ENCODE results near the gene GPR150. TPM values are rescaled to one million over a fixed set of nuclear protein-coding genes. Genes with fewer than 3 reads are reported as not detected.

Gene GPR150
- total RNA-seq, 2 experiments from 2014 or later = not detected

DNA sequence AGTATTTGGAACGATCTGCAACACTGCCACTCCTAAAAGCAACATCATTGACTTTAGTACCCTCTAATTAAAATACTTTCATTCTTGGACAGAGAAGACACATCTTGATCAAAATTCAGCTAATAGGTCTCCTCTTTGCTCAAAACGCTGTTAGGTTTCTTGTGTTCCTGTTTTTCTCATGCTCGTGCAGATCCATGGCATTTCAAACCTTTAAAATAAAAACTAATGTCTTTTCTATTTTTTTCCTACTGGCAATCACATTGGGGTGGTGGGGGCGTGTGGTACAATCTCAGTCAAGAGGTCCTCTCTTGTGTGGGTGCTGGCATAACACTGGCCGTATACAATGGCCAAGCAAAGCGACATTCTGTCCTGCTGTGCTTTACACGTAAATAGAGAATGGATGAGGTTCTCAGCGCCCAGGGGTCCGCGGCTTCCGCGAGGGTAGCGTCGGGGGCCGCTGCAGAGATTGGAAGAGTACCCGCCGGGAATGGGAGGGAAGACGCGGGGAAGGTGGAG, 315 bp upstream of the GPR150 start:
- Histone ChIP-seq H3K4me2 (ENCODE audit: low read length) (peak overlapping the region; percentile 29; the same call in 1 of the 2 replicates), H3K9me3 (ENCODE audit: low read length) (no peaks in the 10 kb centered on the region), H3K4me3 (ENCODE audit: low read depth, low read length, poor library complexity, severe bottlenecking) (no peak overlapping the region), H3K27ac (ENCODE audit: low read depth, low read length, poor library complexity, severe bottlenecking) (no peak overlapping the region), H3K36me3 (ENCODE audit: insufficient read depth, low read length) (no peaks in the 10 kb centered on the region), H4K20me1 (ENCODE audit: insufficient read depth, low read length) (no peaks in the 10 kb centered on the region), H3K79me2 (ENCODE audit: insufficient read depth, low read depth, low read length) (no peaks in the 10 kb centered on the region), H3K4me1 (ENCODE audit: insufficient read depth, low read length, poor library complexity, severe bottlenecking) (no peaks in the 10 kb centered on the region), H2AFZ (ENCODE audit: low read length) (no peak overlapping the region), H3K9me2 (ENCODE audit: insufficient read depth, low read length) (no peaks in the 10 kb centered on the region)
- no peak for DNase-seq (ENCODE audit: low spot score)
- intact Hi-C loops (cut with micrococcal nuclease; ENCODE audit: unreplicated experiment) = no loop called here
- no peak for TF ChIP-seq EZH2phosphoT487 (IDR thresholded peaks at IDR 0.05; ENCODE audit: borderline replicate concordance, low read depth, low read length)
- TF ChIP-seq, protein P1, sequence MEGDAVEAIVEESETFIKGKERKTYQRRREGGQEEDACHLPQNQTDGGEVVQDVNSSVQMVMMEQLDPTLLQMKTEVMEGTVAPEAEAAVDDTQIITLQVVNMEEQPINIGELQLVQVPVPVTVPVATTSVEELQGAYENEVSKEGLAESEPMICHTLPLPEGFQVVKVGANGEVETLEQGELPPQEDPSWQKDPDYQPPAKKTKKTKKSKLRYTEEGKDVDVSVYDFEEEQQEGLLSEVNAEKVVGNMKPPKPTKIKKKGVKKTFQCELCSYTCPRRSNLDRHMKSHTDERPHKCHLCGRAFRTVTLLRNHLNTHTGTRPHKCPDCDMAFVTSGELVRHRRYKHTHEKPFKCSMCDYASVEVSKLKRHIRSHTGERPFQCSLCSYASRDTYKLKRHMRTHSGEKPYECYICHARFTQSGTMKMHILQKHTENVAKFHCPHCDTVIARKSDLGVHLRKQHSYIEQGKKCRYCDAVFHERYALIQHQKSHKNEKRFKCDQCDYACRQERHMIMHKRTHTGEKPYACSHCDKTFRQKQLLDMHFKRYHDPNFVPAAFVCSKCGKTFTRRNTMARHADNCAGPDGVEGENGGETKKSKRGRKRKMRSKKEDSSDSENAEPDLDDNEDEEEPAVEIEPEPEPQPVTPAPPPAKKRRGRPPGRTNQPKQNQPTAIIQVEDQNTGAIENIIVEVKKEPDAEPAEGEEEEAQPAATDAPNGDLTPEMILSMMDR (conservative IDR thresholded peaks at IDR 0.05; ENCODE audit: low read length) = no peak
- ChIA-PET CTCF (ENCODE audit: unreplicated experiment) (no interaction called here), POLR2A (interaction anchor here (0.6 kb wide), 1 partner anchor 56 kb away, joined by 3 read pairs; no protein-coding TSS in a partner anchor)
- no TSS peak for BruUV-seq (replicated peaks)

DNA sequence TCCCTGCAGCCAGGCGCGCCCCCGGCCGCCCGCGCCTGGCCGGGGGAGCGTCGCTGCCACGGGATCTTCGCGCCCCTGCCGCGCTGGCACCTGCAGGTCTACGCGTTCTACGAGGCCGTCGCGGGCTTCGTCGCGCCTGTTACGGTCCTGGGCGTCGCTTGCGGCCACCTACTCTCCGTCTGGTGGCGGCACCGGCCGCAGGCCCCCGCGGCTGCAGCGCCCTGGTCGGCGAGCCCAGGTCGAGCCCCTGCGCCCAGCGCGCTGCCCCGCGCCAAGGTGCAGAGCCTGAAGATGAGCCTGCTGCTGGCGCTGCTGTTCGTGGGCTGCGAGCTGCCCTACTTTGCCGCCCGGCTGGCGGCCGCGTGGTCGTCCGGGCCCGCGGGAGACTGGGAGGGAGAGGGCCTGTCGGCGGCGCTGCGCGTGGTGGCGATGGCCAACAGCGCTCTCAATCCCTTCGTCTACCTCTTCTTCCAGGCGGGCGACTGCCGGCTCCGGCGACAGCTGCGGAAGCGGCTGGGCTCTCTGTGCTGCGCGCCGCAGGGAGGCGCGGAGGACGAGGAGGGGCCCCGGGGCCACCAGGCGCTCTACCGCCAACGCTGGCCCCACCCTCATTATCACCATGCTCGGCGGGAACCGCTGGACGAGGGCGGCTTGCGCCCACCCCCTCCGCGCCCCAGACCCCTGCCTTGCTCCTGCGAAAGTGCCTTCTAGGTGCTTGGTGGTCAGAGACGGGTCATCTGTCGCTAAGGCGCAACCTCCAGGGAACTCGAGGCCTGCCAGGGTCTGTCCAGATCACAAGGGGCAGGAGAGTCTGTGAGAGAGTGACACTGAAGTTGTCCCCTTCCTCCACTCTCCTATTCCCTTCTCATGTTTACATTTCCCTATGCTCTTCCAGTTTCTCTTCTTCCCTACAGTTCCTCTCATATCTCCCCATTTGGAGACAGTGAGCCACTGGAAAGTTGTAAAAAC, 1.3 kb downstream of the GPR150 start:
- no peak for DNase-seq (ENCODE audit: low spot score)
- intact Hi-C loops (cut with micrococcal nuclease; ENCODE audit: unreplicated experiment) = no loop called here
- ChIA-PET CTCF (ENCODE audit: unreplicated experiment) (no interaction called here), POLR2A (interaction anchor here (1.3 kb wide), 1 partner anchor 10 kb away, joined by 5 read pairs; no protein-coding TSS in a partner anchor)
- H3K4me2 ChIP-seq (ENCODE audit: low read length) = peak overlapping the region; percentile 26; the same call in 1 of the 2 replicates
- H3K9me3 ChIP-seq (ENCODE audit: low read length) = no peaks in the 10 kb centered on the region
- no peaks in the 10 kb centered on the region for H3K79me2 ChIP-seq (ENCODE audit: insufficient read depth, low read depth, low read length)
- no peaks in the 10 kb centered on the region for H4K20me1 ChIP-seq (ENCODE audit: insufficient read depth, low read length)
- TF ChIP-seq EZH2phosphoT487 (IDR thresholded peaks at IDR 0.05; ENCODE audit: borderline replicate concordance, low read depth, low read length) = no peak
- no peaks in the 10 kb centered on the region for H3K4me1 ChIP-seq (ENCODE audit: insufficient read depth, low read length, poor library complexity, severe bottlenecking)
- no peaks in the 10 kb centered on the region for H3K9me2 ChIP-seq (ENCODE audit: insufficient read depth, low read length)
- no peaks in the 10 kb centered on the region for H3K36me3 ChIP-seq (ENCODE audit: insufficient read depth, low read length)
- no peak overlapping the region for H3K4me3 ChIP-seq (ENCODE audit: low read depth, low read length, poor library complexity, severe bottlenecking)
- H2AFZ ChIP-seq (ENCODE audit: low read length) = no peak overlapping the region
- no TSS peak for BruUV-seq (replicated peaks)
- H3K27ac ChIP-seq (ENCODE audit: low read depth, low read length, poor library complexity, severe bottlenecking) = no peak overlapping the region

- Histone ChIP-seq H3K4me1 (ENCODE audit: insufficient read depth, low read length, poor library complexity, severe bottlenecking) (no peaks in the 10 kb centered on the region), H2AFZ (ENCODE audit: low read length) (no peak overlapping the region), H3K79me2 (ENCODE audit: insufficient read depth, low read depth, low read length) (no peaks in the 10 kb centered on the region), H3K4me2 (ENCODE audit: low read length) (no peak overlapping the region), H3K36me3 (ENCODE audit: insufficient read depth, low read length) (no peaks in the 10 kb centered on the region), H3K9me2 (ENCODE audit: insufficient read depth, low read length) (no peaks in the 10 kb centered on the region), H3K4me3 (ENCODE audit: low read depth, low read length, poor library complexity, severe bottlenecking) (no peak overlapping the region), H4K20me1 (ENCODE audit: insufficient read depth, low read length) (no peaks in the 10 kb centered on the region), H3K9me3 (ENCODE audit: low read length) (no peaks in the 10 kb centered on the region), H3K27ac (ENCODE audit: low read depth, low read length, poor library complexity, severe bottlenecking) (no peak overlapping the region)
- intact Hi-C loops (cut with micrococcal nuclease; ENCODE audit: unreplicated experiment) = no loop called here
- POLR2A ChIA-PET = interaction anchor here (0.6 to 2.4 kb wide), 6 partner anchors 10 to 1349 kb away, joined by 3 to 8 read pairs (median 4); no protein-coding TSS in a partner anchor
- no peak for DNase-seq (ENCODE audit: low spot score)
- BruUV-seq (replicated peaks) = no TSS peak
- CTCF ChIA-PET (ENCODE audit: unreplicated experiment) = no interaction called here
- TF ChIP-seq EZH2phosphoT487 (IDR thresholded peaks at IDR 0.05; ENCODE audit: borderline replicate concordance, low read depth, low read length) = no peak
- TF ChIP-seq, protein P1 (conservative IDR thresholded peaks at IDR 0.05; ENCODE audit: low read length) = no peak
Measured at GRCh38 chr5:95621839-95622629, 2.1 kb downstream of the GPR150 start.

Data from OCI-LY7 (cell line).